Activated naive CD8-positive, alpha-beta T cell treated with anti-CD3 and anti-CD28 coated beads, Interleukin-2, amount 50 U/mL, for 24 hours (primary cell): ENCODE results near the gene KDM2A.

ENCODE experiments used
- ATAC-seq: fragments of 150-1000 bp; cut with Tn5 transposase; one replicate; pipeline ENCODE4 v1.10.0; 2021
- DNase-seq: peaks from one replicate; pipeline ENCODE4 v3.0.0; 2021
- H3K27ac Mint-ChIP-seq: one replicate; pipeline ENCODE4 v1.8.0; 2021; ENCODE audit warnings: mild to moderate bottlenecking, mixed read lengths
- H3K27me3 Mint-ChIP-seq: one replicate; pipeline ENCODE4 v1.8.0; 2021; ENCODE audit warnings: mixed read lengths
- H3K36me3 Mint-ChIP-seq: one replicate; pipeline ENCODE4 v1.8.0; 2021; ENCODE audit warnings: low read depth, mixed read lengths
- H3K4me1 Mint-ChIP-seq: one replicate; pipeline ENCODE4 v1.8.0; 2021; ENCODE audit warnings: mixed read lengths
- H3K4me3 Mint-ChIP-seq: one replicate; pipeline ENCODE4 v1.8.0; 2021; ENCODE audit warnings: mild to moderate bottlenecking, moderate library complexity, mixed read lengths
- H3K9me3 Mint-ChIP-seq: one replicate; pipeline ENCODE4 v1.8.0; 2021; ENCODE audit warnings: mixed read lengths

KDM2A gene

GRCh38 chr11:67118801-67119584, at the start of gene KDM2A:
Gene KDM2A (plus strand): TSS chr11:67119263. CDS start chr11:67121317, 2,054 bp downstream.
- Mint-ChIP-seq H3K27ac (peak within 1 kb of the TSS; percentile 87), H3K36me3 (peaks cover 25% of the 10 kb centered on the region), H3K9me3 (no peaks in the 10 kb centered on the region), H3K4me1 (peaks cover 29% of the 10 kb centered on the region), H3K27me3 (no peaks in the 10 kb centered on the region), H3K4me3 (peak within 1 kb of the TSS; percentile 95)
- peak; percentile 99 for DNase-seq
- peak; percentile 83 for ATAC-seq

GRCh38 chr11:67071420-67072284, 47.4 kb upstream of the KDM2A start:
- Mint-ChIP-seq H3K4me1 (no peaks in the 10 kb centered on the region), H3K4me3 (no peak overlapping the region), H3K27me3 (peaks cover 13% of the 10 kb centered on the region), H3K36me3 (no peaks in the 10 kb centered on the region), H3K27ac (no peak overlapping the region), H3K9me3 (no peaks in the 10 kb centered on the region)
- ATAC-seq (peak; percentile 85), DNase-seq (peak; percentile 81)

- Mint-ChIP-seq H3K27ac (no peak overlapping the region), H3K27me3 (peaks cover 15% of the 10 kb centered on the region), H3K4me3 (no peak overlapping the region), H3K4me1 (no peaks in the 10 kb centered on the region), H3K36me3 (no peaks in the 10 kb centered on the region), H3K9me3 (no peaks in the 10 kb centered on the region)
- ATAC-seq (no peak), DNase-seq (no peak)
Measured at GRCh38 chr11:67072295-67072694, 46.8 kb upstream of the KDM2A start.

GRCh38 chr11:67073908-67074307, 45.2 kb upstream of the KDM2A start:
- Mint-ChIP-seq H3K27me3 (peaks cover 12% of the 10 kb centered on the region), H3K4me3 (no peak overlapping the region), H3K27ac (no peak overlapping the region), H3K9me3 (no peaks in the 10 kb centered on the region), H3K4me1 (peaks cover 6% of the 10 kb centered on the region), H3K36me3 (no peaks in the 10 kb centered on the region)
- no peak for ATAC-seq
- DNase-seq, result no peak

GRCh38 chr11:67076202-67076601, 42.9 kb upstream of the KDM2A start:
- Mint-ChIP-seq H3K4me1 (peaks cover 11% of the 10 kb centered on the region), H3K27ac (no peak overlapping the region), H3K36me3 (no peaks in the 10 kb centered on the region), H3K4me3 (no peak overlapping the region), H3K9me3 (no peaks in the 10 kb centered on the region), H3K27me3 (peaks cover 5% of the 10 kb centered on the region)
- DNase-seq, result no peak
- no peak for ATAC-seq

GRCh38 chr11:67079065-67079705, 39.9 kb upstream of the KDM2A start:
- ATAC-seq, result peak; percentile 68
- Mint-ChIP-seq H3K27ac (no peak overlapping the region), H3K36me3 (no peaks in the 10 kb centered on the region), H3K27me3 (peaks cover 14% of the 10 kb centered on the region), H3K4me3 (no peak overlapping the region), H3K9me3 (no peaks in the 10 kb centered on the region), H3K4me1 (peaks cover 24% of the 10 kb centered on the region)
- DNase-seq, result no peak

- H3K27ac Mint-ChIP-seq, result no peak overlapping the region
- H3K4me1 Mint-ChIP-seq, result peaks cover 24% of the 10 kb centered on the region
- ATAC-seq, result no peak
- no peak overlapping the region for H3K4me3 Mint-ChIP-seq
- peaks cover 9% of the 10 kb centered on the region for H3K27me3 Mint-ChIP-seq
- DNase-seq, result peak; percentile 21
- no peaks in the 10 kb centered on the region for H3K9me3 Mint-ChIP-seq
- no peaks in the 10 kb centered on the region for H3K36me3 Mint-ChIP-seq
Measured at GRCh38 chr11:67082071-67082791, 36.8 kb upstream of the KDM2A start.

- Mint-ChIP-seq H3K4me1 (peaks cover 19% of the 10 kb centered on the region), H3K27me3 (peaks cover 9% of the 10 kb centered on the region), H3K27ac (no peak overlapping the region), H3K9me3 (no peaks in the 10 kb centered on the region), H3K36me3 (no peaks in the 10 kb centered on the region), H3K4me3 (no peak overlapping the region)
- DNase-seq, result no peak
- ATAC-seq, result no peak
Measured at GRCh38 chr11:67083786-67084366, 35.2 kb upstream of the KDM2A start.

GRCh38 chr11:67085617-67086016, 33.4 kb upstream of the KDM2A start:
- H3K9me3 Mint-ChIP-seq, result no peaks in the 10 kb centered on the region
- peaks cover 13% of the 10 kb centered on the region for H3K4me1 Mint-ChIP-seq
- no peak for ATAC-seq
- no peaks in the 10 kb centered on the region for H3K36me3 Mint-ChIP-seq
- peaks cover 9% of the 10 kb centered on the region for H3K27me3 Mint-ChIP-seq
- no peak overlapping the region for H3K27ac Mint-ChIP-seq
- H3K4me3 Mint-ChIP-seq, result no peak overlapping the region
- no peak for DNase-seq

- H3K36me3 Mint-ChIP-seq, result no peaks in the 10 kb centered on the region
- no peak for DNase-seq
- H3K9me3 Mint-ChIP-seq, result no peaks in the 10 kb centered on the region
- ATAC-seq, result no peak
- H3K27ac Mint-ChIP-seq, result no peak overlapping the region
- H3K4me3 Mint-ChIP-seq, result no peak overlapping the region
- H3K4me1 Mint-ChIP-seq, result no peaks in the 10 kb centered on the region
- H3K27me3 Mint-ChIP-seq, result no peaks in the 10 kb centered on the region
Measured at GRCh38 chr11:67090717-67091116, 28.3 kb upstream of the KDM2A start.

- Mint-ChIP-seq H3K27me3 (no peaks in the 10 kb centered on the region), H3K4me3 (no peak overlapping the region), H3K36me3 (no peaks in the 10 kb centered on the region), H3K9me3 (no peaks in the 10 kb centered on the region), H3K27ac (no peak overlapping the region), H3K4me1 (peaks cover 5% of the 10 kb centered on the region)
- DNase-seq, result no peak
- ATAC-seq, result no peak
Measured at GRCh38 chr11:67095214-67095507, 23.9 kb upstream of the KDM2A start.

- ATAC-seq (no peak), DNase-seq (no peak)
- H3K36me3 Mint-ChIP-seq, result no peaks in the 10 kb centered on the region
- peaks cover 20% of the 10 kb centered on the region for H3K4me1 Mint-ChIP-seq
- no peaks in the 10 kb centered on the region for H3K27me3 Mint-ChIP-seq
- no peak overlapping the region for H3K27ac Mint-ChIP-seq
- no peaks in the 10 kb centered on the region for H3K9me3 Mint-ChIP-seq
- H3K4me3 Mint-ChIP-seq, result no peak overlapping the region
Measured at GRCh38 chr11:67098799-67099429, 20.1 kb upstream of the KDM2A start.

GRCh38 chr11:67099831-67100324, 19.2 kb upstream of the KDM2A start:
- H3K9me3 Mint-ChIP-seq, result no peaks in the 10 kb centered on the region
- H3K4me3 Mint-ChIP-seq, result no peak overlapping the region
- H3K27ac Mint-ChIP-seq, result peak overlapping the region; percentile 68
- peaks cover 30% of the 10 kb centered on the region for H3K4me1 Mint-ChIP-seq
- ATAC-seq, result peak; percentile 42
- H3K36me3 Mint-ChIP-seq, result no peaks in the 10 kb centered on the region
- H3K27me3 Mint-ChIP-seq, result no peaks in the 10 kb centered on the region
- no peak for DNase-seq
